A673 (cell line): Measurements from ENCODE around the gene ALOXE3. TPM values are rescaled to one million over a fixed set of nuclear protein-coding genes. Genes with fewer than 3 reads are reported as not detected.

Experiments used
- BruUV-seq: library from RNA; stranded (reverse); fragments of 400-500 nt; replicated peaks from 2 replicates; lab custom pipeline; 2021; lab: Mats Ljungman, UMichigan
- CTCF ChIA-PET: fragments of 300-600 bp; sonication (Branson Sonifier 250); formaldehyde crosslinking; loops from one replicate; lab custom pipeline; 2022; ENCODE audit warnings: antibody characterized with exemption; lab: Charles Lee
- POLR2A ChIA-PET: fragments of 300-600 bp; sonication (Branson Sonifier 250); formaldehyde crosslinking; loops from one replicate; lab custom pipeline; 2022; ENCODE audit warnings: antibody characterized with exemption; ENCODE audit not compliant: low non-redundant PET; lab: Charles Lee
- DNase-seq: peaks from one replicate; pipeline ENCODE4 v3.0.0-alpha.2; 2015; ENCODE audit warnings: low spot score
- H3K27ac ChIP-seq: fragments of 200-600 bp; sonication (generic); 2 replicates; pipeline ENCODE4 v1.5.1; 2016; ENCODE audit warnings: mixed run types, low read depth, mild to moderate bottlenecking, mixed read lengths, antibody characterized with exemption, low read length; ENCODE audit not compliant: poor library complexity, severe bottlenecking
- H3K27me3 ChIP-seq: fragments of 200-600 bp; sonication (generic); replicated peaks from 2 replicates; pipeline ENCODE4 v1.6.1; 2017; ENCODE audit warnings: mixed run types, low read depth, mild to moderate bottlenecking, mixed read lengths, antibody characterized with exemption, low read length; ENCODE audit not compliant: insufficient read depth, poor library complexity
- H3K36me3 ChIP-seq: fragments of 200-600 bp; sonication (generic); 2 replicates; pipeline ENCODE4 v1.6.1; 2016; ENCODE audit warnings: mixed run types, mild to moderate bottlenecking, mixed read lengths, antibody characterized with exemption, low read length; ENCODE audit not compliant: insufficient read depth, poor library complexity, severe bottlenecking
- H3K4me1 ChIP-seq: fragments of 200-600 bp; sonication (generic); 2 replicates; pipeline ENCODE4 v1.6.1; 2017; ENCODE audit warnings: mixed run types, mild to moderate bottlenecking, mixed read lengths, antibody characterized with exemption, low read length; ENCODE audit not compliant: insufficient read depth, poor library complexity, severe bottlenecking
- H3K4me3 ChIP-seq: fragments of 200-600 bp; sonication (generic); 2 replicates; pipeline ENCODE4 v1.5.1; 2016; ENCODE audit warnings: low read depth, mixed run types, mild to moderate bottlenecking, mixed read lengths, low read length; ENCODE audit not compliant: poor library complexity, severe bottlenecking
- H3K9me3 ChIP-seq: fragments of 200-600 bp; sonication (generic); 2 replicates; pipeline ENCODE4 v1.6.1; 2016; ENCODE audit warnings: mixed run types, low read depth, mild to moderate bottlenecking, mixed read lengths, antibody characterized with exemption, low read length; ENCODE audit not compliant: poor library complexity, severe bottlenecking
- EZH2 ChIP-seq: fragments of 200-600 bp; sonication (generic); IDR thresholded peaks from 2 replicates; pipeline ENCODE4 v1.6.1; 2017; ENCODE audit warnings: borderline replicate concordance, low read depth, mild to moderate bottlenecking, mixed read lengths, antibody characterized with exemption, low read length; ENCODE audit not compliant: poor library complexity, severe bottlenecking
- intact Hi-C: fragments of 100-400 bp; cut with micrococcal nuclease; formaldehyde crosslinking; loops from one replicate; pipeline ENCODE4 v1.10.0; 2022; ENCODE audit not compliant: unreplicated experiment
- total RNA-seq: library from RNA; stranded (reverse); gene quantifications from 2 replicates; pipeline ENCODE4 v1.2.3, GENCODE V29; 2021
- TF ChIP-seq, protein P1 (sequence below): fragments of 300-800, 200-600 bp; sonication (generic); conservative IDR thresholded peaks from 2 replicates; pipeline ENCODE4 v1.5.1; 2017; ENCODE audit warnings: low read depth, mild to moderate bottlenecking, antibody characterized with exemption, low read length, moderate library complexity, mixed read lengths

ALOXE3 gene
- total RNA-seq, 1 experiment from 2014 or later, result not detected

DNA sequence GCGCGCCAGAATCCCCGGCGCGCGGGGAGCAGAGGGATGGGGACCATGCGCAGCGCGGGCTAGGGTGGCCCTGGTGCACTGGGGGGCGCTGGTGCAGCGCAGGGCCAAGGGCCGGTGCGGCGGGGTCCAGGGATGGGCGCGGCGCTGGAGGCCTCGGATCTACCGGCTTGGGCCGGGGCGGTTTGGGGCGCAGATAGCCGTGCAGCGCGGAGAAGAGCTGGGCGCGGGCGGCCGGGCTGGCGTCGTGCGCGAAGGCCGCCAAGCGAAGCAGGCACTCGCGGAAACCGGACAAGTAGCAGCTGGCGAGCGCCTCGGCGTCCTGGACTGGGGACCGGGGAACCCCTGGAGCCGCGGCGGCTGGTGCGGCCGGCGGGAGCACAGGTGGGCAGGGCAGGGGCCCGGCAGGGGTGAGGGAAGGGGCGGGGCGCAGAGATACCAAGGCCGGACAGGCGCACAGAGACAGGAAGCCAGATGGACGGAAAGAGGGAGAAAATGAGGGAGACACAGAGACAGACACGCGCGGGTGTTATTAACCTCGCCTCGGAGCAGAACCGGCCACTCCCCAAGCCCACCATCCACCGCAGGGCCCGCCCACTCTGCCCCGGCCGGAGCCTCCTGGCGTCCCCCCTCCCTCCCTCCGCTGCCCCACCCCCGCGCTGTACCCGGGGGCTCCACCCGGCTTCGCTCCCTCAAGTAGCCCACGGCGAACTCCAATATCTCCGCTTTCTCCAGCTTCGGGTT, 3.5 kb upstream of the ALOXE3 start:
- CTCF ChIA-PET, result interaction anchor here (0.6 to 0.8 kb wide), 2 partner anchors 15 to 34 kb away, joined by 3 to 5 read pairs; no protein-coding TSS in a partner anchor
- H3K36me3 ChIP-seq, result no peaks in the 10 kb centered on the region
- H3K4me1 ChIP-seq, result peaks cover 6% of the 10 kb centered on the region
- H3K9me3 ChIP-seq, result no peaks in the 10 kb centered on the region
- POLR2A ChIA-PET, result no interaction called here
- TF ChIP-seq, protein P1, sequence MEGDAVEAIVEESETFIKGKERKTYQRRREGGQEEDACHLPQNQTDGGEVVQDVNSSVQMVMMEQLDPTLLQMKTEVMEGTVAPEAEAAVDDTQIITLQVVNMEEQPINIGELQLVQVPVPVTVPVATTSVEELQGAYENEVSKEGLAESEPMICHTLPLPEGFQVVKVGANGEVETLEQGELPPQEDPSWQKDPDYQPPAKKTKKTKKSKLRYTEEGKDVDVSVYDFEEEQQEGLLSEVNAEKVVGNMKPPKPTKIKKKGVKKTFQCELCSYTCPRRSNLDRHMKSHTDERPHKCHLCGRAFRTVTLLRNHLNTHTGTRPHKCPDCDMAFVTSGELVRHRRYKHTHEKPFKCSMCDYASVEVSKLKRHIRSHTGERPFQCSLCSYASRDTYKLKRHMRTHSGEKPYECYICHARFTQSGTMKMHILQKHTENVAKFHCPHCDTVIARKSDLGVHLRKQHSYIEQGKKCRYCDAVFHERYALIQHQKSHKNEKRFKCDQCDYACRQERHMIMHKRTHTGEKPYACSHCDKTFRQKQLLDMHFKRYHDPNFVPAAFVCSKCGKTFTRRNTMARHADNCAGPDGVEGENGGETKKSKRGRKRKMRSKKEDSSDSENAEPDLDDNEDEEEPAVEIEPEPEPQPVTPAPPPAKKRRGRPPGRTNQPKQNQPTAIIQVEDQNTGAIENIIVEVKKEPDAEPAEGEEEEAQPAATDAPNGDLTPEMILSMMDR, result peak; percentile 60
- TF ChIP-seq EZH2, result no peak
- no peaks in the 10 kb centered on the region for H3K27me3 ChIP-seq
- intact Hi-C loops, result loop anchor here (2.0 to 5.0 kb wide), 2 partner anchors 35 to 255 kb away; partner anchors contain the start of gene KRABD2
- no TSS peak for BruUV-seq
- no peak overlapping the region for H3K27ac ChIP-seq
- DNase-seq, result peak; percentile 82
- H3K4me3 ChIP-seq, result peak overlapping the region; percentile 68

DNA sequence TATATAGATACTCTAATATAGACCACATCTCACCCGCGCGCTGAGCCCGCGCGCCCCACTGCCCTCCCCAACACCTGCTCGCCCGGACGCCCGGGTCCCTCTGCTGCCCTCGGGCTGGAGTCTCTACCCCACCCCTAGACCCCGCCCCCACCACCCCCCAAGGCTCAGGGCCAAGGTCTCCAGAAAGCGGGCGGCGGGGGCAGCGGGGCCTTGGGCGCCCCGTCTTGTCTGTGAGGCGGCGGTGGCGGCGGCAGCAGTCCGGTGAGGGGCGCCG, 3.0 kb upstream of the ALOXE3 start:
- Histone ChIP-seq H3K4me3 (peak overlapping the region; percentile 68), H3K4me1 (peaks cover 6% of the 10 kb centered on the region), H3K27me3 (no peaks in the 10 kb centered on the region), H3K36me3 (no peaks in the 10 kb centered on the region), H3K9me3 (no peaks in the 10 kb centered on the region), H3K27ac (no peak overlapping the region)
- no peak for DNase-seq
- intact Hi-C loops, result loop anchor here (5.0 kb wide), 1 partner anchor 256 kb away; the partner anchor contains the start of gene KRABD2
- no TSS peak for BruUV-seq
- ChIA-PET POLR2A (no interaction called here), CTCF (no interaction called here)
- TF ChIP-seq, protein P1, result no peak
- TF ChIP-seq EZH2, result no peak

DNA sequence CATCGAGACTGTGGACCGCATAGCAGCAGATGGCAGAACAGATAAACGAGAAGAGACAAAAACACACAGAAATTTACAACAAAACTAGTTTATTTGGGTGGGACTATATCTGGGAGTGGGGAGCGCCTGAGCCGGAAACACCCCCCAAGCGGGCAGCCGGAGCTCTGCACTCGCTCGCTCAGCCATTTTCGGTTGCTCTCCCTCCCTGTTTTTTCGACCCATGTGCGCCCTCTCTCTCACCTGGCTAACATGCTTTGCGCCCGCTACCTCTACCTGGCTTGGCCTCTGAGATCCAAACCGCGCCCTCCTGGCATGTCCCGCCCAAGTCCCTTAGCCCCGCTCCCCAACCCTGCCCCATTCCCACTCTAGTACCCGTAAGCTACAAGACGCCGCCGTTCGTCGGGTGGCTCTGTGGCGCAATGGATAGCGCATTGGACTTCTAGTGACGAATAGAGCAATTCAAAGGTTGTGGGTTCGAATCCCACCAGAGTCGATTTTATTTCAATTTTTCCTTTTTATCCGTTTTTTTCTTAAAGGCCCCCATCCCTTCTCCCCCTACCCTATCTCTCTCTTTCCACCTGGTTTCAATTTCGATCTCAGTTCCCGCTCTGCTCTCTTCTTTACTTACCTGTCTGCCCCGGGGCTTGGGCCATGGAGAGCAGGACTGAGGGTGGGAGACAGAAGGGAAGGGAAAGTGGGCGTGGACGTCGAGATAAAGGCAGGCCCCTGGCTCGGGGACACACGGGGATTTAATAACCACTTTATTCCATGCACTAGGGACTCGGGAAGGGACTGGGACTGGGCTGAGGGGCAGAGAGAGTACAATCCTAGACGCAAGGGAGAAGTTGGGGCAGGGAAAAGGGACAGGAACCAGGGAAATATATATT, 2.4 kb upstream of the ALOXE3 start:
- intact Hi-C loops, result loop anchor here (1.0 to 5.0 kb wide), 3 partner anchors 19 to 257 kb away; partner anchors contain the start of gene KRABD2
- no peaks in the 10 kb centered on the region for H3K36me3 ChIP-seq
- POLR2A ChIA-PET, result interaction anchor here (0.7 to 1.9 kb wide), 2 partner anchors 52 to 55 kb away, joined by 3 to 12 read pairs; no protein-coding TSS in a partner anchor
- BruUV-seq, result no TSS peak
- peak overlapping the region; percentile 68 for H3K4me3 ChIP-seq
- H3K27me3 ChIP-seq, result no peaks in the 10 kb centered on the region
- peaks cover 6% of the 10 kb centered on the region for H3K4me1 ChIP-seq
- no peaks in the 10 kb centered on the region for H3K9me3 ChIP-seq
- peak overlapping the region; percentile 56 for H3K27ac ChIP-seq
- CTCF ChIA-PET, result interaction anchor here (0.6 kb wide), 2 partner anchors 13 to 216 kb away, joined by 3 read pairs; no protein-coding TSS in a partner anchor
- DNase-seq, result peak; percentile 91
- TF ChIP-seq, protein P1, result peak; percentile 42
- TF ChIP-seq EZH2, result no peak
